ENCODE measurements around the gene ANP32B. TPM values are rescaled to one million over a fixed set of nuclear protein-coding genes. Genes with fewer than 3 reads are reported as not detected.
"Not testable (repeated sequence)": the region's sequence is repeated elsewhere in the genome, so short reads cannot be mapped to it uniquely, and the experiment has no call there.

ANP32B gene
- total RNA-seq (2014; rRNA removed; shearing (Covaris generic)) = 20.5 and 28.0 TPM in 2 replicates

DNA sequence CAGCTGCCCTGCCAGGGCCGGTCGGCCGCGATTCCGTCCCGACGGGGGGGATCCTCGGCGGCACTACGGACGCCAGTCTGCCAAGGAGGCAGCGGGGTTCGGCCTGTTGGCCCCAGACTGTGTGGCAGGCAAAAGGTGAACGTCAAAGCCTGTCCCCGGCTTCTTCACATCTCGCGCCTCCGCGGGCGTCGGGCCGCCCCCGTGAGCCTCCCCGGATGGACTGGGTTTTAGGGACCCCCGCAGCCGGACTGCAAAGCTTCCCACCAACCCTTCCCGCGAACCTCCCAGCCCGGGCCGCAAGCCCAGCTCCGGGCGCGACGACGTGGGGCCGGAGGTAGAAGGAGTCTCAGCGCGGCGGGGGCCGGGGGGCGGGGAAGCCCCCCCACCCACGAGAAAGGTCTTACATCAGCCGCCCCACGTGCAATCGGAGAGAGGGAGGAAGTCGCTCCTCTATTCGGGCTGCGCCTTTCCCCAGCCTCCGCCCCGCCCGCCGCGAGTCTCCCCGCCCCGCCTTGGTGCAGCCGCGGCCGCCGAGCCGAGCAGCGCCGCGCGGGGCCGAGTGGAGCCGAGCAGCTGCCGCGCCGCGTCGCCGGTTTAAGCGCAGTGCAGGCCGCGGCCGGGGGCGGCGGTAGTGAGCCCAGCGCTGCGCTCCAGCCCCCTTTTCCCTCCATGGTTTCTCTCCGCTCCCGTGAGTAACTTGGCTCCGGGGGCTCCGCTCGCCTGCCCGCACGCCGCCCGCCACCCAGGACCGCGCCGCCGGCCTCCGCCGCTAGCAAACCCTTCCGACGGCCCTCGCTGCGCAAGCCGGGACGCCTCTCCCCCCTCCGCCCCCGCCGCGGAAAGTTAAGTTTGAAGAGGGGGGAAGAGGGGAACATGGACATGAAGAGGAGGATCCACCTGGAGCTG is at the start of gene ANP32B:
Gene ANP32B, plus strand, starts transcription at position 659 of the 906 bp plus-strand sequence. Its CDS starts 215 bp downstream, at position 874.
- DNase-seq (ENCODE audit: low read depth) = peak; percentile 99

DNA sequence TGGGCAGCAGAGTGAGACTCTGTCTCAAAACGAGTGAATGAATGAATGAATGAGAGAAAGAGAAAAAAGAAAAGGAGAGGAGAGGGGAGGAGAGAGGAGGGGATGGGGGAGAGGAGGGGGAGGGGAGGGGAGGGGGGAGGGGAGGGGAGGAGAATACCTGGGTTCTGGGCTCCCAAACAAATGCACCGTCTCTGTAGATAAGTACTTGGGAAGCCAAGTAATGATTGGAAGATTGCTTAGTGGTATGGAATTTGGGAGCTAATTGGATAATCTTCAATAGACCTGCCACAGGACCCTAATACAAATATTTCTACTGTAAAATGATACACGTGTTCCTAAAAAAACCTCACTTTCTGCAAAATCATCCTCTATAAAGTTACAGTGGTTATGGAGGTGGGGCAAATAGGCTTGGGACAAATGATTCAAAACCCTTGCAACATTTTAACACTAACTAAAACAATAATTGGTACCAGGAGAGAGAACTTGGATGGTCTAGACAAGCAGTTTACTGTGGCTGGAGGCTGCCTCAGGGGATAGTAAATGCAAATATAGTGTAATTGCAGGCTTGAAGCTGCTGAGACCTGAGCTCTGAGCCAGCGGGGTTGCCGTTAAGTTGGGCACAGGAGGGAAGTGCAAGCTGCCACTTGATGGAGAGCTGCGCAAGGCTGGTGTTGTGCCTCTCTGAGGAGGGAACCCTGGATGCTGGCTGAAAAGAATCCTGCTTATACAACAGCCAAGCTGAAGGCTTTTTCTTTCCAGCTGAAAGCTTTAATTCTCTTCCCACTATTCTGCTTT is 48.6 kb upstream of the ANP32B start:
- no peak for DNase-seq (ENCODE audit: low read depth)

DNA sequence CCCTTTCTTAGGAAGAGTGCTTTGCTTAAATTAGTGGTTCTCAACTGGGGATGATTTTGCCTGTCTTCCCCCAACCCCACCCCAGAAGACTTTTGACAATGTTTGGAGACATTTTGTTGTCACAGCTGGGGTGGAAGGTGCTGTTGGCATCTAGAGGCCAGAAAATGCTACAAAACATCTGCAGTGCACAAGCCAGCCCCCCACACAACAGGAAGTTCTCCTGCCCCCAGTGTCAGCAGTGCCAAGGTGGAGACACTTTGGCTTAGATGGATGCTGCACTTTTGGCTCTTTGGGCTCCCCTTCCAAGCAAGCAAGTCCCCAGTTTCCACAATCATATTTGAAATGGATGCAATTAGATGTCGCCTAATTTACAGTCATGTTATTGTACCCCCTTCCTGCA is 47.9 kb upstream of the ANP32B start:
- no peak for DNase-seq (ENCODE audit: low read depth)

DNA sequence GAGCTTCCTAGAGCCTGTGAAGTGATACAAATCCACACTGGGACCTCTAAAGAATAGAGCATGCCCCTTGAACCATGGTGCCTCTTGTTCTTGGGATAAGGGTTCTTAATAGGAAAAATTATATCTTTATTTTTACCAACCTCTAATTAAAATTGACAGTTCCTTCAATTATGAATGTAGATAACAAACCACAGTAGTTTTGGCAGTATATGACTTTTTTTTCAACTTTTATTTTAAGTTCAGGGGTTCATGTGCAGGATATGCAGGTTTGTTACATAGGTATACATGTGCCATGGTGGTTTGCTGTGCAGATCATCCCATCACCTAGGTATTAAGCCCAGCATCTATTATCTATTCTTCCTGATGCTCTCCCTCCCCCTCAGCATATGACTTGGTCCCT is 46.1 kb upstream of the ANP32B start:
- no peak for DNase-seq (ENCODE audit: low read depth)

DNA sequence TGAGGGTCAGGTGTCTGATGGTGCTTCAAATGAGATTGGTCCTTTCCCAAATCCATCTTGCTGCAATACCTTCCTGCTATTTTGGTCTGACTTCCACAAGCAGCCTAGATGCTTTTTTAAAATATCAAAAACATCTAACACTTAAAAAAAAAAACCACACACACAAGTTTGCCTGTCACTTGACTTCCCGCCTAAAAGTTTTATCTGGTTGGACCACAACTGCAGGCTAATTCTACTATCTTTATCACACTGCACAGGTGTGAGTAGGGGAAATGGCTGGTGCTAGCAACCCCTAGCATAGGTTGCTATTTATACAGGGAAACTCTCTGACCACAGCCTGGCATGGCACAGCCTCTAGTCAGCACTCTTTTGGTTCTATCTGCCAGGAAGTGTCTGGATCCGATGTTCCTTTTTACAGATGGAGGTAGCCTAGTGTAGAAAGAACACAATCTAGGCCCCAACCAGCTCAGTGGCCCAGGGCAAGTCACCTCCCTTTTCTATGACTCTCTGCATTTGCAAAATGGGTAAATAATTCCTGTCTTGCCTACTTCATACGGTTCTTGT is 45.0 kb upstream of the ANP32B start, which contains the start of gene HEMGN:
Gene HEMGN, minus strand, starts transcription at position 92 of the 564 bp plus-strand sequence. Its CDS starts 36 bp downstream, at position 56.
- DNase-seq (ENCODE audit: low read depth) = no peak

DNA sequence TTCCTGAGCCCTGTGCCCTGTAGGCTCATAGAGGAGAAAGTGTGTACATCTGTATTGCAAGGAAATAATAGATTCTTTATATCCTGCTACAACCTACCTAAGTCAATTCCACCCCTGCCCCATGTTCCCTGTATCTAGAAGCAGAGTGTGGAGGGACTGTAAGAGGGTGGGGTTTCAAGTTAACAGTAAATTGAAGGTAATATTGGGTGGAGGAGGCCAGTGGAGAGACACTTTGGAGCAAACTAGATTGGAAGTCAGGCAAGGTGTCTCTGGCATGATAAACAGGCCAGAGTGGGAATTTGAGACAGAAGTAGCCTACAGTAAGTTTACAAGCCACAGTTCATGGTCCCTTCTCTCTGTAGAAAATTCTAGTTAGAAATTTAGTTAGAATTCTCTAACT is 42.9 kb upstream of the ANP32B start:
- no peak for DNase-seq (ENCODE audit: low read depth)

DNA sequence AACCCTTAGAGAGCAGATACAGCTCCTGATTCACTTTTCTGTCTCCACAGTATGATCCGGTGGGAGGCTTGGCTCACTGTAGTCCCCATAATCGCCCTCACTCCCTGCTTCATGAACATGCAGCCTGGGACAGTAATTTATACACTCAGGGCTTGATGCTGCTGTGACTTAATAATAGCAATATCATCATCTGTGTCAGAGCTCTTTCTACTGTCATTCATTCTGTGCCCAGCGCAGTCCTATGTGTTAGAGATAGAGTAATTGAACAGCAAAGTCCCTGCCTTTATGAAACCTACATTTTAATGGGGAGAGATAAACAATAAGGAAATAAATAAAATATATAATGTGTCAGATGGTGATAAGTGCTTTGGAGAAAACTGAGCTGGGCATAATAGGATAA is 42.4 kb upstream of the ANP32B start:
- DNase-seq (ENCODE audit: low read depth) = no peak

DNA sequence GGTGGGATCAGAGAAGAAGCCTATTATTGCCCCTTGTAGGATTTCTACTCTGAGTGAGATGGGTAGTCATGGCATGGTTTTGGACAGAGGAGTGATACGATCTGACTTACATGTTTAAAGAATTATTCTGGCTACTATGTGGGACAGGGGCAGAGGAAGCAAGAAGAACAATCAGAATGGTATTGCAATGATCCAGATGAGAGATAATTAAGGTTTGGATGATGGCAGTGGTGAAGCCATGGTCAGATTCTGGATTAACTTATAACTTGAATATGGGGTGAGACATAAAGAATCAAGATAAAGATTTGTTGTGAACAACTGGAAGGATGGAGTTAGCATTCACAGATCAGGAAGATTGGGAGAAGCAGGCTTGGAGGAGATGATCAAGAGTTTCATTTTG is 41.8 kb upstream of the ANP32B start:
- DNase-seq (ENCODE audit: low read depth) = no peak

DNA sequence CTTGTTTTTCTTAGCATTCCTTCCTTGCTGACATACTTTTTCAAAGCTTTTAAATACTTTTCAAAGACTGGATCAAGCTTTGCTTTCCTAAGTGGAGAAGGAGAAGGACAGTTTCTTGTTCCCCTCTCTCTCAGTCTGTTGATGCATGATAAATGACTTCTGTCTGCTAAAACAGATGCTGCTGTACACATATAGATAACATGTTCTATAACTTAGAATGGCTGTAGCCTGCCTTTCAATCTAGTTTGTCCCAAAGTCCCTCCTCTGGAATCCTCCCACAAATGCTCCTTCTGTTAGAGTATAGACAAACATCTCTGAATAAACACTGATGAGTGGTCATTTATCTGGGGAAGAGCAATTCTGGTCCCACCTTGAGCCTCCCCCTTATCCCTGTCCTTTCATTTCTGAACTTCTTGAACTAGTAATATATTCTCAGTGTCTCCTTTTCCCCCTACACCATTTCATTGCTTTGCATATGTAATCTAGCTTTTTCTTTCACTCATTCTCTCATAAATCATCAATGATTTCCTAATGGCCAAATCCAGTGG is 39.8 kb upstream of the ANP32B start:
- no peak for DNase-seq (ENCODE audit: low read depth)

DNA sequence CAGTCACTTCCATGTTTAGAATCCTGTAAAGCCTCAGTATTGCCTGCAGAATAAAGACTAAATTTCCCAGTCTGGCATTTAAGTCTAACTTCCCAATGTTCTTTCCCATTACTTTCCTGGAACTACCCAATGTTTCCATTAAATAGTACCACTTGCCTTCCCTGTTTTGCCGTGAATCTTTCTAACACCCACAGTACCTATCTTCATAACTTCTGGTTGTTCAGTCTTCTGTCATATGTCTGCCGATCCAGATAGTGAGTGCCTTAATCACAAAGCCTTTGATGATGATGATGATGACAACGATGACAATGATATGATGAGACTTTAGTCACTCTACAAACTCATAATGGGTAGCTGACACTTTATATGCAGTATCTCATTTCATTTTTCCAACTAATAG is 38.5 kb upstream of the ANP32B start:
- no peak for DNase-seq (ENCODE audit: low read depth)

DNA sequence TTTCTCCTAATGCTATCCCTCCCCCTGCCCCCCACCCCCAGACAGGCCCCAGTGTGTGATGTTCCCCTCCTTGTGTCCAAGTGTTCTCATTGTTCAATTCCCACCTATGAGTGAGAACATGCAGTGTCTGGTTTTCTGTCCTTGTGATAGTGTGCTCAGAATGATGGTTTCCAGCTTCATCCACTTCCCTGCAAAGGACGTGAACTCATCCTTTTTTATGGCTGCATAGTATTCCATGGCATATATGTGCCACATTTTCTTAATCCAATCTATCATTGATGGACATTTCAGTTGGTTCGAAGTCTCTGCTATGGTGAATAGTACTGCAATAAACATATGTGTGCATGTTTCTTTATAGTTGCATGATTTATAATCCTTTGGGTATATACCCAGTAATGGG is 37.7 kb upstream of the ANP32B start:
- DNase-seq (ENCODE audit: low read depth) = not testable (repeated sequence)

DNA sequence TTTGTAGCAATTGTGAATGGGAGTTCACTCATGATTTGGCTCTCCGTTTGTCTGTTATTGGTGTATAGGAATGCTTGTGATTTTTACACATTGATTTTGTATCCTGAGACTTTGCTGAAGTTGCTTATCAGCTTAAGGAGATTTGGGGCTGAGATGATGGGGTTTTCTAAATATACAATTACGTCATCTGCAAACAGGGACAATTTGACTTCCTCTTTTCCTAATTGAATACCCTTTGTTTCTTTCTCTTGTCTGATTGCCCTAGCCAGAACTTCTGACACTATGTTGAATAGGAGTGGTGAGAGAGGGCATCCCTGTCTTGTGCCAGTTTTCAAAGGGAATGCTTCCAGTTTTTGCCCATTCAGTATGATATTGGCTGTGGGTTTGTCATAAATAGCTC is 36.0 kb upstream of the ANP32B start:
- not testable (repeated sequence) for DNase-seq (ENCODE audit: low read depth)

DNA sequence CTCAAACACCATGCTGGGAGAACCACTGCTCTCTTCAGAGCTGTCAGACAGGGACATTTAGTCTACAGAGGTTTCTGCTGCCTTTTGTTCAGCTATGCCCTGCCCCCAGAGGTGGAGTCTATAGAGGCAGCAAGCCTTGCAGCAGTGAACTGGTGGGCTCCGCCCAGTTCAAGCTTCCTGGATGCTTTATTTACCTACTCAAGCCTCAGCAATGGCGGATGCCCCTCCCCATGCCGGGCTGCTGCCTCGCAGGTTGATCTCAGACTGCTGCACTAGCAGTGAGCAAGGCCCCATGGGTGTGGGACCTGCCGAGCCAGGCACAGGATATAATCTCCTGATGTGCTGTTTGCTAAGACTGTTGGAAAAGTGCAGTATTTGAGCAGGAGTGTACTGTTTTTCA is 32.3 kb upstream of the ANP32B start:
- DNase-seq (ENCODE audit: low read depth) = not testable (repeated sequence)

DNA sequence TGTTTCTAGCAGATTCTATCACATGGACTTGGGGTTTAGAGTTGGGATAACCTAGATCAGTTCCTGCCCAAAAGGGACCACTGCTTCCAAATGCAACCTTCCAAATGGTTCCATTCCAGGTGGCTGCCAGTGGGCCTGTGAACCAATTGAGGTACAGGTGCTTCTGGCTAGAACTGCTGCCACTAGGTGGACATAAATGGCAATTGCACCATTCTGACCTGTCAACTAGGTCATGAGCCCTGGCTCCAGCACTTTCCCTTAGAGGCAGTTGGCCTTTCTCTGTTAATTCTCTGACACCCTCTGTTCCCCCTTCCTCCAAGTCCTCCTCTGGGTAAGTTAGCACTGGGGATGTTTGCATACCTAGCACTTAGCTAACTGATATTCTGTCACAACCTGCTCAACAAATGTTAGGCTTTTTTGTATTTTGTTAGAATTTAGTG is 28.6 kb upstream of the ANP32B start:
- DNase-seq (ENCODE audit: low read depth) = peak; percentile 55

DNA sequence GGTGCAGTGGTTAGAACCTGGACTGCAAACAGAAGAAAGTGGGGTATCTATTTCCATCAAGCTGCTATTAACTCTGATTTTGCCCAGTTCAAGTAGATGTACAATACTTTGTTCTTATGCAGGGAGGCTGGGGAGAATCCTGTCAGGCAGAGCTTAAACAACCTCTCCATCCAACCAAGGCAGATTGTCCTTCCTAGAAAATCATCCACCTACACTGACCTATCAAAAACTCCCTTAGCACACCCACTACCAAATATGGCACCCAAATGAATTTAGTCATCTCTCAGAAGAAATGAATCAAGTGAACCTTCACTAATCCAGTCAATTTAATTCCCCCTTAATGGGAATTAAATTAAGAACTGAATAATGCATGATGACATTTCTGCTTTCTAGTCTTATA is 26.8 kb upstream of the ANP32B start:
- DNase-seq (ENCODE audit: low read depth) = no peak

DNA sequence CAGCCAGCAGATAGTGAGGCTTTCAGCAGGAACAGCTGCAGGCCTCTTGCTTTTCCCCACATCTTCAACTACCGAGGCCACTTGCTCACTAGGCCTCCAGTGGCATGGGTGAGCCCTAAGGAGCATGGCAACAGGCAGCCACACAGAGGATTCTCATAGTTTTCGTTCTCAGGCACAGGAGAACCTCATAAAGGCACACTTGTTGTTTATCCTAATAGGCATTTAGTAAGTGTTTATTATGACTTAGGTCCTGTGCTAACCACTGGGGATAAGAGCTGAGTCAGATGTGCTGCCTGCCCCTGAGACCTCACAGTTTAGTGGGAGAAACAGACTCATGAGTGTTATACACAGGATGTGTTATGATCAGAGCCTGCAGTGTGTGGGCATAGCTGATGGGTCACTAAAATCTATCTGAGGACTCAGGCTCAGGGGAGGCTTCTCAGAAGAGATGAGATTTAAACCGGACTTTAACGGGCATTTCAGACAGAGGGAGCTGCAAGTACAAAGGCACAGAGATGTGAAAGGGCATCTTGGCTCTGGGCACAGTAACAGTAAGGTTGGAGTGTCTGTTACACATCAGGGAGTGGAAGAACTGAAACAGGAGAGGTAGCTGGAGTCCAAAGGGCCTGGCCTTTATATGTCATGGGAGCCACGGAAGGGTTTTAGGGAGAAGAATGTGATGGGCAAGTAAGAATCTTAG is 24.2 kb upstream of the ANP32B start:
- DNase-seq (ENCODE audit: low read depth) = peak; percentile 72

DNA sequence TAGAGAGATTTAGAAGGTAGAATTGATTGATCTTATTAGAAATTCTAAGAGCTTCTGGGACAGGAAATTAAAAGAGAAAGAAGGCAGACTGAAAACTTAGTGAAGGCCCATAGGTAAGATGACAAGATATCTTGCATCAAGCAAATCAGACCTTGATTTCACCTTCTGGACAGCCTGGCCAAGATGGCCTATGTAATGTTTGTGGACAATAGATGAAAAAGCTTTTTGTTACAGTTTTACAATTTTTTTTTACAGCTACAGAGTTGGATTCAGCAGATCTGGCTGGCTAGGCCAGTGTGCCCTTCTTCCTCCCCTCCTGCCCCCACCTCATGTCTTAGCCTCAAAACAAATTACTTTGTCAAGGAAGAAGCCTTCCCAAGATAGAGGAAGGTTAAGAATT is 23.6 kb upstream of the ANP32B start:
- no peak for DNase-seq (ENCODE audit: low read depth)

DNA sequence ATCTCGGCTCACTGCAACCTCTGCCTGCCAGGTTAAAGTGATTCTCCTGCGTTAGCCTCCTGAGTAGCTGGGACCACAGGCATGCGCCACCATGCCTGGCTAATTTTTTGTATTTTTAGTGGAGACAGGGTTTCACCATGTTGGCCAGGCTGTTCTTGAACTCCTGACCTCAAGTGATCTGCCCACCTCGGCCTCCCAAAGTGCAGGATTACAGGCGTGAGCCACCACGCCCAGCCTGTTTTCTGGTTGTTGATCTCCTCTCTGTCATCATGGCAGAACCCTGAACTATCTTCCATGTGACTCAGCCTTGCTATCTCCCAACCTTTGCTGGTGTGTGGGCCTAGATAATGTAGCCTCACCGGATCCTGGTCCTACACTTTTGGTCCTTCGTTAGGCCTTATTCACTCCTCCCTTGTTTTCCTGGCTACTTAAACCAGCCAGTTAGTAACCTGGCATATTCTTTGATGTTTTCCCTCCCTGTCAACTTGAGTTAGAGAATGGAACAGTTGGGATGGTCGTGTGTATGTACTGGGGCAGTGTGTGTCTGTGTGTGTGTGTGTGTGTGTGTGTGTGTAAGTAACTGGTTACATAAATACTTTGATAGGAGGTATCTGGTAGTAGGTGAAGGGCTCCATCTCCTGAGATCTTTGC is 22.3 kb upstream of the ANP32B start:
- not testable (repeated sequence) for DNase-seq (ENCODE audit: low read depth)

DNA sequence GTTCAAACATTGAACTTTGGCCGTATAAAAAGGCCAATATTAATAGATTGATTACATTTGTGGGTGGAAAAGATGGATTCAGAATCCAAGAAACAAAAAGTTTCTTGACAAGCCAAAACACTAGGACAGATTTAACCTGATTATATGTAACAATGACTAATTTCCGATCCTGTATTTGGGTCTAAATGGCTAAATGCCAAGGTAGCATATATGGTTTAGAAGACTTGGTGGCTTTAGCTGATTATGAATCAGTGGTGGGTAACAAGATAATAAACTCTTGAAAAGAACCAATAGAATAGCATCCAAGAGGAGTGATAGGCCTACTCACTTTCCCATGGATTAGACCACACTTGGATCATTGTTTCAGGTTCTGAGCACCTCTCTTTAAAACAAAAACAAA is 21.8 kb upstream of the ANP32B start:
- no peak for DNase-seq (ENCODE audit: low read depth)

DNA sequence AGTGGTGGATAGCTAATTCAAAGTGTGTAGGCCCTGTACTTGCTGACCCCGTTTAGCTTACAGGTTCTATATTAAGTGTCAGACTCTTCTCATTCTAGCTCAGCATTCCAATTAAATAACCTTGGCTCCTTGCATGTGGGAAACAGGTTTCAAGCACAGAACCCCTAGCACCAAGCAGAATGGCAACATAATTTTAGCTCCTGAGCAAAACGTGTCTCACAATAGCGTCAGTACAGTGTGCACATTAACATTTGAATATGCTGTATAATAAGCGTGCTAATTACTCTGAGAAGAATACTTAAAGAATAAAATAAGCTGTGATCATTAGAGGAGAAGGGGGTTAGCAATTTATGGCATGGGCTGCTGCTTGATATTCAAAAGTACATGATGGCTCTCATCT is 21.0 kb upstream of the ANP32B start:
- no peak for DNase-seq (ENCODE audit: low read depth)

DNA sequence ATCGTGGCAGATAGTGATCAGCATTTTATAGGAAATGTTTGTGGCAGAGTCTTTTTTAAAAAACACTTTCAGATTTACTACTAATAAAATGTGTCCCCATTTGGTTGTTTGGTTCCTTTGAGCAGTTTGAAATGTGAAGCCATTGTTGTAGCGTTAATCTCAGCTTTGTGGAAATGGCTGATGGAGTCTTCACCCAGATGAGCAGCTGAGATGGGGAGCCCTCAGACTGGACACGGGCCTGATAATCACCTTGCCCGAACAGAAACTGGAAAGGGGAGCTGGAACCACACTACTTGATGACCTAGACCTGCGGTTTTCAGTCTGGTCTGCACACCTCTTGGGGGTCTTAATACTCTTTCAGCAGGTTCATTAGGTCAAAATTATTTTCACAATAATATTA is 20.6 kb upstream of the ANP32B start:
- no peak for DNase-seq (ENCODE audit: low read depth)

All from Daoy (cell line).